A549 (cell line): Measurements from ENCODE around the gene PCSK5. TPM values are rescaled to one million over a fixed set of nuclear protein-coding genes. Genes with fewer than 3 reads are reported as not detected.

Experiments
- ATAC-seq, 2 experiments: fragments of 200-7000 bp in 1 of 2; fragments of >200 bp in 1 of 2; cut with Nextera tagmentation in 1 of 2; cut with Tn5 transposase in 1 of 2; 3 replicates each; pipeline versions ENCODE4 v1.8.0 to v1.9.1; 2018 to 2020; ENCODE audit warnings: mild to moderate bottlenecking in 1 of 2, moderate library complexity in 1 of 2
- CTCF ChIA-PET: fragments of 300-600 bp; sonication (Branson Sonifier 250); formaldehyde crosslinking; extraction: SDS; loops from one replicate; lab custom pipeline; 2021; ENCODE audit warnings: antibody characterized with exemption, inconsistent platforms; lab: Yijun Ruan, JAX
- POLR2A ChIA-PET: fragments of 350-600 bp; formaldehyde crosslinking; extraction: SDS; loops from one replicate; lab custom pipeline; 2021; ENCODE audit warnings: antibody characterized with exemption, inconsistent platforms; lab: Yijun Ruan, JAX
- DNase-seq, 2 experiments: peaks; one replicate each; pipeline versions ENCODE4 v3.0.0 to v3.0.0-alpha.2; 2011 to 2016; ENCODE audit warnings: low read depth in 1 of 2, low spot score in 1 of 2
- FAIRE-seq: peaks from 2 replicates; lab custom pipeline; 2011; peaks lifted over from hg19 to GRCh38; lab: Jason Lieb, UNC
- H3K27ac ChIP-seq, 2 experiments: fragments of >200 bp; sonication (Bioruptor Twin); formaldehyde crosslinking; 3 replicates each; pipeline ENCODE4 v1.5.1; 2016 to 2017
- H3K4me1 ChIP-seq: fragments of >200 bp; sonication (Bioruptor Twin); formaldehyde crosslinking; 3 replicates; pipeline ENCODE4 v1.6.1; 2016
- H3K4me2 ChIP-seq: fragments of >200 bp; sonication (Bioruptor Twin); formaldehyde crosslinking; 3 replicates; pipeline ENCODE4 v1.6.1; 2016
- H3K4me3 ChIP-seq: fragments of >200 bp; sonication (Bioruptor Twin); formaldehyde crosslinking; 3 replicates; pipeline ENCODE4 v1.5.1; 2016
- H3K9me3 ChIP-seq: fragments of >200 bp; sonication (Bioruptor Twin); formaldehyde crosslinking; 3 replicates; pipeline ENCODE4 v1.6.1; 2016
- ATOH8 ChIP-seq: fragments of 250-450 bp; sonication (Bioruptor Pico); IDR thresholded peaks from 2 replicates; pipeline ENCODE4 v1.5.0; 2020; ENCODE audit warnings: low read depth, mild to moderate bottlenecking, moderate library complexity
- BCL3 ChIP-seq: fragments of >200 bp; sonication (Bioruptor Twin); formaldehyde crosslinking; IDR thresholded peaks from 3 replicates; pipeline ENCODE4 v1.6.1; 2016
- CBX2 ChIP-seq: fragments of 200-600 bp; sonication (generic); IDR thresholded peaks from 2 replicates; pipeline ENCODE4 v1.6.1; 2016; ENCODE audit warnings: low read depth, mild to moderate bottlenecking, borderline replicate concordance
- CBX8 ChIP-seq: fragments of 200-600 bp; sonication (generic); IDR thresholded peaks from 2 replicates; pipeline ENCODE4 v1.6.1; 2016
- CHD2 ChIP-seq: fragments of 150-350 bp; IDR thresholded peaks from 2 replicates; pipeline ENCODE4 v1.6.1; 2014; ENCODE audit warnings: low read length; ENCODE audit not compliant: partially characterized antibody
- CHD4 ChIP-seq: fragments of 200-600 bp; sonication (generic); IDR thresholded peaks from 2 replicates; pipeline ENCODE4 v1.6.1; 2016; ENCODE audit warnings: antibody characterized with exemption, mild to moderate bottlenecking, borderline replicate concordance
- EHF ChIP-seq: fragments of 250-450 bp; sonication (Bioruptor Pico); IDR thresholded peaks from 2 replicates; pipeline ENCODE4 v1.5.0; 2020; ENCODE audit warnings: mild to moderate bottlenecking
- EHMT2 ChIP-seq: fragments of 200-600 bp; sonication (generic); IDR thresholded peaks from 2 replicates; pipeline ENCODE4 v1.6.1; 2016; ENCODE audit warnings: antibody characterized with exemption, low read depth, mild to moderate bottlenecking, moderate library complexity
- ELK1 ChIP-seq: fragments of 150-350 bp; IDR thresholded peaks from 2 replicates; pipeline ENCODE4 v1.6.1; 2014; ENCODE audit warnings: low read depth, mild to moderate bottlenecking, low read length
- ESRRA ChIP-seq: fragments of 150-350 bp; IDR thresholded peaks from 2 replicates; pipeline ENCODE4 v1.6.1; 2014; ENCODE audit warnings: mild to moderate bottlenecking, low read length, borderline replicate concordance
- FOSL2 ChIP-seq, 2 experiments: fragments of 450-650 bp in 1 of 2; fragments of >200 bp in 1 of 2; sonication (Bioruptor Twin) in 1 of 2; formaldehyde crosslinking; IDR thresholded peaks; 2 replicates each; pipeline versions ENCODE4 v1.5.0 to v1.6.1; 2016 to 2020; ENCODE audit warnings: mild to moderate bottlenecking in 1 of 2, moderate library complexity in 1 of 2
- GATA3 ChIP-seq: IDR thresholded peaks from 2 replicates; pipeline ENCODE4 v1.6.1; 2012; ENCODE audit warnings: borderline replicate concordance
- HDAC2 ChIP-seq: fragments of 200-600 bp; sonication (generic); IDR thresholded peaks from 2 replicates; pipeline ENCODE4 v1.6.1; 2016
- HES2 ChIP-seq: fragments of >200 bp; sonication (Bioruptor Twin); formaldehyde crosslinking; IDR thresholded peaks from 2 replicates; pipeline ENCODE4 v1.6.1; 2016
- HEYL ChIP-seq: fragments of 250-450 bp; sonication (Bioruptor Pico); IDR thresholded peaks from 2 replicates; pipeline ENCODE4 v1.8.0; 2021; ENCODE audit warnings: mild to moderate bottlenecking, moderate library complexity
- HOXA7 ChIP-seq: fragments of 250-450 bp; sonication (Bioruptor Pico); IDR thresholded peaks from 2 replicates; pipeline ENCODE4 v1.5.0; 2020; ENCODE audit warnings: mild to moderate bottlenecking, moderate library complexity
- JUNB ChIP-seq: fragments of >200 bp; sonication (Bioruptor Twin); formaldehyde crosslinking; IDR thresholded peaks from 2 replicates; pipeline ENCODE4 v1.6.1; 2016
- MAFK ChIP-seq: fragments of 450-650 bp; IDR thresholded peaks from 2 replicates; pipeline ENCODE4 v1.6.1; 2014; ENCODE audit not compliant: partially characterized antibody
- RNF2 ChIP-seq: fragments of 200-600 bp; sonication (generic); IDR thresholded peaks from 2 replicates; pipeline ENCODE4 v1.6.1; 2016; ENCODE audit warnings: low read depth, mild to moderate bottlenecking, antibody characterized with exemption, moderate library complexity, borderline replicate concordance
- SREBF2 ChIP-seq: fragments of 450-650 bp; IDR thresholded peaks from 2 replicates; pipeline ENCODE4 v1.6.1; 2014; ENCODE audit warnings: mild to moderate bottlenecking, moderate library complexity
- TFCP2L1 ChIP-seq: fragments of 250-450 bp; sonication (Bioruptor Pico); IDR thresholded peaks from 2 replicates; pipeline ENCODE4 v1.5.0; 2021; ENCODE audit warnings: mild to moderate bottlenecking
- TP53 ChIP-seq: fragments of 250-450 bp; sonication (Bioruptor Pico); IDR thresholded peaks from 2 replicates; pipeline ENCODE4 v1.5.0; 2021; ENCODE audit warnings: mild to moderate bottlenecking, moderate library complexity
- ZFP36 ChIP-seq: fragments of 450-650 bp; IDR thresholded peaks from 2 replicates; pipeline ENCODE4 v1.6.1; 2014; ENCODE audit warnings: borderline replicate concordance; ENCODE audit not compliant: partially characterized antibody
- ZNF302 ChIP-seq: fragments of 250-450 bp; sonication (Bioruptor Pico); IDR thresholded peaks from 2 replicates; pipeline ENCODE4 v1.9.0; 2021; ENCODE audit warnings: inconsistent platforms, mild to moderate bottlenecking, moderate library complexity
- WGBS: methylation state at CpG from one replicate; pipeline ENCODE4 v1.1.6; 2017; ENCODE audit errors: missing lambda C conversion rate; 5-methylcytosine and 5-hydroxymethylcytosine counted together
- polyA plus RNA-seq, 4 experiments: library from polyadenylated mRNA; depleted of rRNA in 3 of 4; stranded (reverse); fragments of >200 nt; fragmentation: RNase III in 1 of 4; extraction: RNeasy Plus Mini Kit Qiagen cat#74134 plus additional on column Dnase treatment in 1 of 4; gene quantifications; 2 replicates in 3 of 4; 3 replicates in 1 of 4; pipeline ENCODE4 v1.2.3, GENCODE V29; 2011 to 2017
- TF ChIP-seq, protein P1 (sequence below): fragments of 250-450 bp; sonication (Bioruptor Pico); IDR thresholded peaks from 2 replicates; pipeline ENCODE4 v1.5.0; 2021; ENCODE audit warnings: mild to moderate bottlenecking, moderate library complexity, borderline replicate concordance

Gene PCSK5
- polyA plus RNA-seq, 2 of the 4 experiments (the other 2 are of a cell fraction), result 1.3 to 6.7 TPM

DNA sequence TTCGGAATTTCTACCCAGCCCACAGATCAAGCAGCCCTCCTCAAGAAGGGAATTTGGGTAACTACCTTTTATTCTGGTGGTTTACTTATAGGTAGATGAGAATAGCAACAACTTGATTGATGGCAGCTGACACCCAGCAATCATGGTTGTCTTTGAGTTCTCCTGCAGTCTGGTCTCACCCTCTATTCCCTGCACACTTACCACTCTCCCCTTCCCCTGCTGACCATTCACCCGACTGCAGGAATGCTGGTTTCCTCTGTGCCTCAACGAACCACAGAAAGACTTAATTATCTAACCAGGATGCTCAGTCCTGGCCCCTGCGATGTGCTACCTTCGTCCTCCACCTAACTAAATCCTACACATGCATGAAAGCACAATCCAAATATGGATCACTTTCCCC is 260.8 kb downstream of the PCSK5 start:
- CTCF ChIA-PET, result interaction anchor here (0.6 to 1.4 kb wide), 3 partner anchors 11 to 838 kb away, joined by 3 read pairs; no protein-coding TSS in a partner anchor

DNA sequence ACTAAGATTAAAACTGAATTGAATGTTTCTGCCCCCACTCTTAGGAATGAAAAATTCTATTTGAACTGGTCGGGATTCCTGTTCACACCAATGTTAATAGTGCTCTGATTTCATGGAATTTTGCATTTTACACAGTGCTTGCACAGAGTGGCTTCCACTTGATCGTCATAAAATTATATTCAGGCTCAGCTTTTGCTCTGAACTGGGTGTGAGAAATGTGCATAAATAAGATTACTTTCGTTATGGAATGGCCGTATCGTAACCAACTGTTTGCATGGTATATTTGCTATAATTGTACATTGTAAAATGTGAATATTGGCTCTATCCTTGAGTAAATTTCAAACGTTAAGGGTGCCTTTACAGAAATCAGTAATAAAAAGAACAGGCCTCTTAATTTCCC is 262.9 kb downstream of the PCSK5 start:
- WGBS, result 59% methylated on average over 6 of the region's 6 CpGs
- no peak for TF ChIP-seq HEYL (CRISPR knock-in tag)
- ChIA-PET CTCF (no interaction called here), POLR2A (no interaction called here)
- H3K4me2 ChIP-seq, result no peak overlapping the region
- no peak overlapping the region for H3K27ac ChIP-seq
- H3K4me1 ChIP-seq, result no peaks in the 10 kb centered on the region
- FAIRE-seq (no peak), ATAC-seq (no peak), DNase-seq (no peak)
- no peak overlapping the region for H3K4me3 ChIP-seq
- no peaks in the 10 kb centered on the region for H3K9me3 ChIP-seq

More for the DNA sequence above, 260.8 kb downstream of the PCSK5 start:
- no peak for FAIRE-seq
- POLR2A ChIA-PET, result no interaction called here
- no peak overlapping the region for H3K27ac ChIP-seq
- H3K9me3 ChIP-seq, result no peaks in the 10 kb centered on the region
- ATAC-seq, result no peak
- no peaks in the 10 kb centered on the region for H3K4me1 ChIP-seq
- DNase-seq, result no peak
- no peak overlapping the region for H3K4me3 ChIP-seq
- TF ChIP-seq TP53 (CRISPR knock-in tag) (no peak), SREBF2 (no peak), ZFP36 (no peak), MAFK (no peak), CBX2 (no peak), CHD2 (no peak), CBX8 (no peak), RNF2 (no peak), HES2 (no peak), BCL3 (no peak)
- WGBS, result 55% methylated on average over 5 of the region's 5 CpGs
- no peak overlapping the region for H3K4me2 ChIP-seq

GRCh38 chr9:76153902-76154629 is 263.6 kb downstream of the PCSK5 start:
- no peak for FAIRE-seq
- no peak for TF ChIP-seq HDAC2
- TF ChIP-seq ELK1, result no peak
- TF ChIP-seq GATA3, result no peak
- TF ChIP-seq BCL3, result no peak
- TF ChIP-seq JUNB, result no peak
- no peak for TF ChIP-seq ATOH8 (CRISPR knock-in tag)
- no peak for TF ChIP-seq ZNF302 (CRISPR knock-in tag)
- no peak for TF ChIP-seq FOSL2 (IDR thresholded peaks at IDR 0.05)
- no peak for TF ChIP-seq FOSL2 (CRISPR knock-in tag; IDR thresholded peaks at IDR 0.05)
- TF ChIP-seq ESRRA, result no peak
- TF ChIP-seq RNF2, result no peak
- no peak for TF ChIP-seq HEYL (CRISPR knock-in tag)
- no peak for TF ChIP-seq MAFK
- TF ChIP-seq TFCP2L1 (CRISPR knock-in tag), result no peak
- TF ChIP-seq ZFP36, result no peak
- TF ChIP-seq HOXA7 (CRISPR knock-in tag), result no peak
- no peak for TF ChIP-seq EHF (CRISPR knock-in tag)
- no peak for TF ChIP-seq CHD4
- TF ChIP-seq EHMT2, result no peak
- TF ChIP-seq, protein P1, sequence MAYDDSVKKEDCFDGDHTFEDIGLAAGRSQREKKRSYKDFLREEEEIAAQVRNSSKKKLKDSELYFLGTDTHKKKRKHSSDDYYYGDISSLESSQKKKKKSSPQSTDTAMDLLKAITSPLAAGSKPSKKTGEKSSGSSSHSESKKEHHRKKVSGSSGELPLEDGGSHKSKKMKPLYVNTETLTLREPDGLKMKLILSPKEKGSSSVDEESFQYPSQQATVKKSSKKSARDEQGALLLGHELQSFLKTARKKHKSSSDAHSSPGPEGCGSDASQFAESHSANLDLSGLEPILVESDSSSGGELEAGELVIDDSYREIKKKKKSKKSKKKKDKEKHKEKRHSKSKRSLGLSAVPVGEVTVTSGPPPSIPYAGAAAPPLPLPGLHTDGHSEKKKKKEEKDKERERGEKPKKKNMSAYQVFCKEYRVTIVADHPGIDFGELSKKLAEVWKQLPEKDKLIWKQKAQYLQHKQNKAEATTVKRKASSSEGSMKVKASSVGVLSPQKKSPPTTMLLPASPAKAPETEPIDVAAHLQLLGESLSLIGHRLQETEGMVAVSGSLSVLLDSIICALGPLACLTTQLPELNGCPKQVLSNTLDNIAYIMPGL (CRISPR knock-in tag), result no peak
- CTCF ChIA-PET, result no interaction called here

More at GRCh38 chr9:76153902-76154629, 263.6 kb downstream of the PCSK5 start:
- H3K4me2 ChIP-seq, result no peak overlapping the region
- 57% methylated on average over 8 of the region's 8 CpGs for WGBS
- DNase-seq, result no peak
- no peak for ATAC-seq
- POLR2A ChIA-PET, result no interaction called here
- H3K4me3 ChIP-seq, result no peak overlapping the region
- H3K4me1 ChIP-seq, result no peaks in the 10 kb centered on the region
- H3K27ac ChIP-seq, result no peak overlapping the region
- H3K9me3 ChIP-seq, result no peaks in the 10 kb centered on the region
